GM18868 (cell line): ENCODE measurements around the gene HBQ1.
A peak's percentile ranks its signal among the peaks of the same experiment; 100 is the strongest.
"Not testable (repeated sequence)": the region's sequence is repeated elsewhere in the genome, so short reads cannot be mapped to it uniquely, and the experiment has no call there.

Source experiments
- ATAC-seq: cut with Tn5 transposase; IDR thresholded peaks from one replicate; pipeline ENCODE4 v1.9.1; 2021; ENCODE audit warnings: mild to moderate bottlenecking, moderate library complexity; ENCODE audit not compliant: unreplicated experiment

Gene HBQ1

GRCh38 chr16:200388-200787 is 20.1 kb downstream of the HBQ1 start:
- no peak for ATAC-seq

GRCh38 chr16:203246-203645 is 23.0 kb downstream of the HBQ1 start:
- no peak for ATAC-seq

GRCh38 chr16:204046-204445 is 23.8 kb downstream of the HBQ1 start:
- ATAC-seq, result not testable (repeated sequence)

DNA sequence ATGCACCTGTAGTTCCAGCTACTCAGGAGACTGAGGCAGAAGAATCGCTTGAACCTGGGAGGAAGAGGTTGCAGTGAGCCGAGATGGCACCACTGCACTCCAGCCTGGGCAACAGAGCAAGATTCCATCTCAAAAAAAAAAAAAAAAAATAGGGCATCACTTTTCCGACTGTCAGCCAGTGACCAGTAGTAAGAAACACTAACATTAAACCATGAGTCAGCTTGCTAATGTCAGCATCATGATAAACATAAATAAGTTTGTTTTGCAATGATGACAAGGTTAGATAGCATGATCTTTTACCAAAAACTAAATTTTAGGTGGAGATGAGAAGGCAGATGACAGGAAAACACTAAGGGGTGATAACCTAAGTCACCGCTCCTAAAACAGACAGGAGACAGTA is 29.1 kb downstream of the HBQ1 start:
- not testable (repeated sequence) for ATAC-seq

DNA sequence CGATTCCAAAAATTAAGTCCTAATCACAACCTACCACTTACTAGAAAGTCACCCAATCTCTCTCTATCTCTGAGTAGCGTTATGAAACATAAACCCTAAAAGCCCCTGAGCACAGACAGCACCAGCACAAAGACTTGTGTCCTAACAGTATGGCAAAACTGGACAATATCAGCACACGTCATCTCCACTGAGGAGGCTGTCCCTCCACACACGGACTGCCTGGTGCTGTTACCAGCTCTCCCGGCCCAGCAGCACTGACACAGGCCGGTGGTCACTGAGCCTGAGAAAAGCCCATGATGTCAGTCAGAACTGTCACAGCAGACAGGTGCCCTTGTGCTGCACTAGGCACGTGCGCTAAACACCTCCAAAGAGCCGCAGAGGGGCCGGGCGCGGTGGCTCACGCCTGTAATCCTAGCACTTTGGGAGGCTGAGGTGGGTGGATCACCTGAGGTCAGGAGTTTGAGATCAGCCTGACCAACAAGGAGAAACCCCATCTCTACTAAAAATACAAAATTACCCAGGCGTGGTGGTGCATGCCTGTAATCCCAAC is 31.4 kb downstream of the HBQ1 start:
- ATAC-seq, result not testable (repeated sequence)

GRCh38 chr16:212999-213398 is 32.7 kb downstream of the HBQ1 start:
- no peak for ATAC-seq

DNA sequence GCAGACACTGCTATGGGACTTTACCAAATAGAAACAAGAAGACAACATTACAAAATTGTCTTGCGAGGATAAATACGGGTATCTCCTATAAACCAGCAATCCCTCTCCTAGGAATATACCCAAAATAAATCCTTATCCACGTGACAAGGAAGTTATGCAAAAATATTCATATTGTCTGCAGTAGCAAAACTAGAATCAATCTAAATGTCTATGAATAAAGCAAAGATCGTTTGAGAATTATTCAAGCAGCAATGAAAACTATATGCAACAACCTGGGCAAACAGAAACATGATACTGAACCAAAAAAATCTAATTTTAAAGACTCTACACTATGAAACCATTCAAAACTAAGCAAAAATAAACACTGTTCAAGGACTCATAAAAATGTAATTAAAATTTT is 39.8 kb downstream of the HBQ1 start:
- no peak for ATAC-seq

- ATAC-seq, result peak; percentile 10
Measured at GRCh38 chr16:228151-228851, 48.0 kb downstream of the HBQ1 start.

- peak; percentile 78 for ATAC-seq
Measured at GRCh38 chr16:228852-229730, 48.8 kb downstream of the HBQ1 start, which contains the start of gene LUC7L. Gene LUC7L, minus strand, starts transcription at chr16:229449. Its CDS starts 110 bp downstream, at chr16:229339.

- no peak for ATAC-seq
Measured at GRCh38 chr16:229731-230281, 49.5 kb downstream of the HBQ1 start.

DNA sequence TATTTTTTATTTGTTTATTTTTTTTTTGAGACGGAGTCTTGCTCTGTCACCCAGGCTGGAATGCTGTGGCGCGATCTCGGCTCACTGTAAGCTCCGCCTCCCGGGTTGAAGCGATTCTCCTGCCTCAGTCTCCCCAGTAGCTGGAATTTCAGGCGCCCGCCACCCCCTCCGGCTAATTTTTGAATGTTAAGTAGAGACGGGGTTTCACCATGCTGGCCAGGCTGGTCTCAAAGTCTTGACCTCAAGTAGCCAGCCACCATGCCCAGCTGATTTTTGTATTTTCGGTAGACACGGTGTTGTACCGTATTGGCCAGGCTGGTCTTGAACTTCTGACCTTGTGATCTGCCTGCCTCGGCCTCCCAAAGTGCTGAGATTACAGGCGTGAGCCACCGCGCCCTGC is 50.1 kb downstream of the HBQ1 start:
- ATAC-seq, result not testable (repeated sequence)
